PC-9 (cell line): ENCODE measurements around the gene ATP11C.

Source experiments
- CTCF ChIP-seq: fragments of 200-600 bp; sonication (generic); conservative IDR thresholded peaks from 2 replicates; pipeline ENCODE4 v1.6.1; 2017; ENCODE audit warnings: mixed run types, antibody characterized with exemption, mild to moderate bottlenecking, moderate library complexity
- EZH2 ChIP-seq: fragments of 200-600 bp; sonication (generic); IDR thresholded peaks from 2 replicates; pipeline ENCODE4 v1.8.0; 2017; ENCODE audit warnings: antibody characterized with exemption, low read depth

- TF ChIP-seq CTCF (no peak), EZH2 (no peak)
These were observed 36.4 kb upstream of the ATP11C start for GRCh38 chrX:139969286-139969685.
